Lung (tissue), 12 donors: Measurements from ENCODE around the gene SULT4A1. TPM values are rescaled to one million over a fixed set of nuclear protein-coding genes. Genes with fewer than 3 reads are reported as not detected.

Source experiments
- ATAC-seq: fragments of 200-7000 bp; cut with Tn5 transposase; one replicate; pipeline ENCODE4 v1.9.1; 2020; ENCODE audit warnings: moderate number of reproducible peaks; ENCODE audit not compliant: insufficient read depth, low FRiP score
- DNase-seq, 3 donors: peaks; one replicate each; pipeline ENCODE4 v3.0.0-alpha.2; 2013 to 2017
- H3K27ac ChIP-seq, 2 donors: one replicate each; pipeline ENCODE4 v1.5.1; 2013; ENCODE audit warnings: mild to moderate bottlenecking in 2 of 2, moderate library complexity in 2 of 2, control low read depth in 1 of 2, inconsistent platforms in 1 of 2, low read depth in 1 of 2, low read length in 1 of 2
- H3K27me3 ChIP-seq, 3 donors: one replicate each; pipeline ENCODE4 v1.5.1; 2013; ENCODE audit warnings: low read length in 2 of 3; ENCODE audit not compliant: control insufficient read depth in 3 of 3, insufficient read depth in 3 of 3
- H3K36me3 ChIP-seq, 4 donors: one replicate each; pipeline ENCODE4 v1.5.1; 2013; ENCODE audit warnings: low read length in 4 of 4, mild to moderate bottlenecking in 1 of 4, moderate library complexity in 1 of 4; ENCODE audit not compliant: control insufficient read depth in 4 of 4, insufficient read depth in 4 of 4
- H3K4me1 ChIP-seq, 5 donors: one replicate each; pipeline ENCODE4 v1.5.1; 2013; ENCODE audit warnings: low read length in 5 of 5, mild to moderate bottlenecking in 2 of 5, moderate library complexity in 1 of 5; ENCODE audit not compliant: control insufficient read depth in 5 of 5, insufficient read depth in 5 of 5
- H3K4me3 ChIP-seq: one replicate; pipeline ENCODE4 v1.5.1; 2013; ENCODE audit warnings: mild to moderate bottlenecking, control low read depth, moderate library complexity
- H3K9ac ChIP-seq, 2 donors: one replicate each; pipeline ENCODE4 v1.5.1; 2013; ENCODE audit warnings: low read length in 2 of 2, control low read depth in 1 of 2; ENCODE audit not compliant: insufficient read depth in 1 of 2
- H3K9me3 ChIP-seq, 4 donors: one replicate each; pipeline ENCODE4 v1.5.1; 2013; ENCODE audit warnings: low read length in 3 of 4, mild to moderate bottlenecking in 1 of 4, moderate library complexity in 1 of 4; ENCODE audit not compliant: control insufficient read depth in 4 of 4, insufficient read depth in 3 of 4
- WGBS, 2 donors: extraction: QIAGEN DNeasy Blood & Tissue Kit; methylation state at CpG; one replicate each; pipeline ENCODE4 v1.1.7; 2013; 5-methylcytosine and 5-hydroxymethylcytosine counted together
- polyA plus RNA-seq, 2 donors: library from polyadenylated mRNA; stranded (reverse); fragments of 200-250 nt; gene quantifications; one replicate each; pipeline ENCODE4 v1.2.1, GENCODE V29; 2013
- total RNA-seq, 2 donors: library from RNA; depleted of rRNA in 1 of 2; stranded (reverse); fragments of >200 nt in 1 of 2; gene quantifications; one replicate each; pipeline ENCODE4 v1.2.1, GENCODE V29; 2014 to 2021
- TF ChIP-seq, protein P1 (sequence below): IDR thresholded peaks from 2 replicates; pipeline ENCODE4 v1.5.1; 2012; ENCODE audit warnings: mild to moderate bottlenecking; ENCODE audit errors: control extremely low read depth, extremely low read depth
- donor health status: control.
- donor health status: control.
- donor health status: Bipolar disorder and iron deficiency.
- donor health status: healthy.
- donor health status: DM: yes; HTN: yes; CAD: no.

The SULT4A1 gene
- total and polyA plus RNA-seq, 4 donors: 0.06 to 0.31 (median 0.26) TPM; not detected in 1

DNA sequence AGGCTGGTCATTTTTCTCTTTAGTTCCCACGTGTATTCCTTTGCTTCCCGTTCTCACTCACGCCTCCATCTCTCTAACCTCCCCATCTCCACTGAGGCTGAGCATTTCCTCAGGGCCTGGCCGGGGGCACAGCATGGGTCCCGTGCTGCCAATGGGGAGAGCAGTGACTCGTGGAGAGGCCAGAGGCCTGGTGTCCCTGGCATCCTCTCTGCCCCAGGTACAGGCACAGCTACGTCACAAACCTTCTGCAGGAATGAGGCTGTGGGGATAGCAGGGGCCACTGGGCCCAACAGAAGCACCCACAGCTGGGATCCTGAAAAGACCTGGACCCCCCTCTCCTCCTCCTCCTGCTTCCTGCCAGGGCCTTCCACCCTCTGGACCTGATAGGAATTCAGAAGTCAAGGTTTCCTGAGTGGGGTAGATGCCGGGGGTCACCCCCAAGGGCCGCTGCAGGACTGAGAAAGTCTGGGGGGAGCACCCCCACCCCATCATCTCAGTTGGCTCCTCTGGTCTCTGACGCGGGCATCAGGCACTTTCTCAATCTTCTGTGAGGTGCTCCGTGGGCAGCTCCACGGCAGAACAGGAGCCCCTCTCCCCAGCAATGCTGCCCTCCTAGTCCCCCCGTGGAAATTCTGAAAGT lies 17.7 kb upstream of the SULT4A1 start:
- Histone ChIP-seq H3K4me3 (no peak overlapping the region), H3K9me3 (peaks cover 0 to 2% (median 0%) of the 10 kb centered on the region in 4 donors), H3K27ac (no peak overlapping the region), H3K9ac (no peak overlapping the region), H3K27me3 (peaks cover 0 to 3% (median 0%) of the 10 kb centered on the region in 3 donors), H3K4me1 (no peaks in the 10 kb centered on the region), H3K36me3 (no peaks in the 10 kb centered on the region)
- DNase-seq (no peak), ATAC-seq (no peak)
- 73 to 74% methylated on average over 14 of the region's 14 CpGs for WGBS, 2 donors
- TF ChIP-seq, protein P1, sequence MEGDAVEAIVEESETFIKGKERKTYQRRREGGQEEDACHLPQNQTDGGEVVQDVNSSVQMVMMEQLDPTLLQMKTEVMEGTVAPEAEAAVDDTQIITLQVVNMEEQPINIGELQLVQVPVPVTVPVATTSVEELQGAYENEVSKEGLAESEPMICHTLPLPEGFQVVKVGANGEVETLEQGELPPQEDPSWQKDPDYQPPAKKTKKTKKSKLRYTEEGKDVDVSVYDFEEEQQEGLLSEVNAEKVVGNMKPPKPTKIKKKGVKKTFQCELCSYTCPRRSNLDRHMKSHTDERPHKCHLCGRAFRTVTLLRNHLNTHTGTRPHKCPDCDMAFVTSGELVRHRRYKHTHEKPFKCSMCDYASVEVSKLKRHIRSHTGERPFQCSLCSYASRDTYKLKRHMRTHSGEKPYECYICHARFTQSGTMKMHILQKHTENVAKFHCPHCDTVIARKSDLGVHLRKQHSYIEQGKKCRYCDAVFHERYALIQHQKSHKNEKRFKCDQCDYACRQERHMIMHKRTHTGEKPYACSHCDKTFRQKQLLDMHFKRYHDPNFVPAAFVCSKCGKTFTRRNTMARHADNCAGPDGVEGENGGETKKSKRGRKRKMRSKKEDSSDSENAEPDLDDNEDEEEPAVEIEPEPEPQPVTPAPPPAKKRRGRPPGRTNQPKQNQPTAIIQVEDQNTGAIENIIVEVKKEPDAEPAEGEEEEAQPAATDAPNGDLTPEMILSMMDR: no peak

DNA sequence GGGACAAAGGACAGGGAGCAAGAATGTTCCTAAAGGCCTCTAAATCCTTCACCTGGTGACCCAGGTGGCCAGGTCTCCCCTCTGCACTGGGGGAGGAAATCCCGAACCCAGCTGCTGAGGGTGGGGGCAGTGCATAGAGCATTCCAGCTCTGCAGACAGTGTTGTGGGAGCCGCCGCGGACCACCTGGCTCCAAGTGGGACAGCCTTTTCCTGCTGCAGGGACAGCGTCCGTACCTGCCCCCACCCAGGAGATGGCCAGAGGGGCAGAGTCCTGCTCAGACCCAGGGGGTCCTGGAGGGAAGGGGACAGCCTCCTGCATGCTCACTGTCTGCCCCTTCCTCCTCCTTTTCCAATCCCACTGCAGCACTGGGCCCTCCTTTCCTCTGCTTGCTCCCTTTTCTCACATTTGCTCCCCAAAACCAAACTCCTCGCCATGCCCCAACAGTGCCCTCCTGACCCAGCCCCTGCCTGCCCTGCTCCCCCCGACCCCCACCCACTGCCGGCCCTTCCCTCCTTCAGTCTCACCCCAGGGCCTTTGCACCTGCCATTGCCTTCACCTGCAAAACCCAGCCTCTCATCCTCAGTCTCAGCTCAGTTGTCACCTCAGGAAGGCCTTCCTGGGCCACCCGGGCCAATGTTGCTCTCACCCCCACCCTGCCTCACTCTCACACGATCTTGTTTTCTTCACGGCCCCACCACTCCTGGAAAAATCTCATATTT lies 16.7 kb upstream of the SULT4A1 start:
- H3K27ac ChIP-seq: no peak overlapping the region
- no peak overlapping the region for H3K9ac ChIP-seq
- peaks cover 0 to 3% (median 0%) of the 10 kb centered on the region in 3 donors for H3K27me3 ChIP-seq
- ATAC-seq (no peak), DNase-seq (no peak)
- TF ChIP-seq, protein P1: no peak
- H3K9me3 ChIP-seq: peaks cover 0 to 4% (median 0%) of the 10 kb centered on the region in 4 donors
- whole genome bisulfite sequencing, 2 donors: 68 to 78% methylated on average over 12 of the region's 12 CpGs
- no peak overlapping the region for H3K4me3 ChIP-seq
- H3K4me1 ChIP-seq: no peaks in the 10 kb centered on the region
- H3K36me3 ChIP-seq: no peaks in the 10 kb centered on the region

GRCh38 chr22:43878079-43878795 lies 15.9 kb upstream of the SULT4A1 start:
- WGBS, 2 donors: 52 to 63% methylated on average over 12 of the region's 12 CpGs
- Histone ChIP-seq H3K4me3 (no peak overlapping the region), H3K27ac (no peak overlapping the region), H3K27me3 (peaks cover 0 to 3% (median 0%) of the 10 kb centered on the region in 3 donors), H3K9me3 (peaks cover 0 to 4% (median 0%) of the 10 kb centered on the region in 4 donors), H3K9ac (no peak overlapping the region), H3K4me1 (no peaks in the 10 kb centered on the region), H3K36me3 (no peaks in the 10 kb centered on the region)
- DNase-seq (peak in 2 of 3 donors; percentile 33 to 48), ATAC-seq (no peak)
- TF ChIP-seq, protein P1: no peak
